Urothelium cell line (cell line): ENCODE measurements around the gene BAHD1.

Source experiments
- DNase-seq: peaks from one replicate; pipeline ENCODE4 v3.0.0; 2011; ENCODE audit warnings: low spot score, mixed read lengths
- FAIRE-seq: peaks from 2 replicates; lab custom pipeline; 2011; peaks lifted over from hg19 to GRCh38; lab: Jason Lieb, UNC

BAHD1 gene

GRCh38 chr15:40464595-40465185 lies 23.9 kb downstream of the BAHD1 start:
- DNase-seq (no peak), FAIRE-seq (no peak)

DNA sequence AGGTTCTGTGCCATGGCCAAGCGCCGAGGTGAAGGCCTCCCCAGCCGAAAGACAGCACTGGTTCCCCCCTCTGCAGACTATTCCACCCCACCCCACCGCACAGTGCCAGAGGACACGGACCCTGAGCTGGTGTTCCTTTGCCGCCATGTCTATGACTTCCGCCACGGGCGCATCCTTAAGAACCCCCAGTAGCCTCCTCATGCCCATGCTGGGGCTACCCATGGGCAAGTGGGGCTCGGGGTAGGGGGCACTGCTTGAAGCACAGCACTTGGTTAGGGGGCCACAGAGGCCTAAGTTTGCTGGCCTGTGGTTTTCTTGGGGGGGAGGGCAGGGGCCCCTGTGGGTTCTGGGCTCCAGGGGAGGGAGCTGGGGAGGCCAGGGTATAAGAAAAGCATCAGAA lies 25.2 kb downstream of the BAHD1 start:
- no peak for FAIRE-seq
- no peak for DNase-seq

- DNase-seq (no peak), FAIRE-seq (no peak)
Measured at GRCh38 chr15:40466426-40467260, 25.9 kb downstream of the BAHD1 start.

GRCh38 chr15:40467261-40467615 lies 26.5 kb downstream of the BAHD1 start:
- DNase-seq (no peak), FAIRE-seq (no peak)

DNA sequence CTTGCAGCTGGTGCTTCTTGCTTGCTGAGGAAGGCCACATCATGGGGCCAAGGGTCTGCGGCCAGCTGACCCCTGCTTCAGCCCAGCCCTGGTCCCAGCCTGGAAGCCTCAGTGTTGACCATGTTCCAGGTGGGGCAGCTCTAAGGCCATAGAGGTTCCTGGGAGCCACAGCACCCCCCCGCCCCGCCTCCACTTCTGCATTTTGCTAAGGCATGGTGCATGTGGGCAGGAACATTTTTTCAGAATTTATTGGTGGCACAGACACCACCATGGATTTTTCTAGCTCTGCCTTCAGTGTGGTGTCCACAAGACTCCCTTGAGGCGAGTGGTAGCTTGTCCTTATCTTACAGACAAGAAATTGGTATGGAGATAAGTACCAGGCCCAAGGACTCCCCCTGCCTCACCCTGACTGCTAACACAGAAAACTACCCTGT lies 28.2 kb downstream of the BAHD1 start:
- no peak for DNase-seq
- no peak for FAIRE-seq

DNA sequence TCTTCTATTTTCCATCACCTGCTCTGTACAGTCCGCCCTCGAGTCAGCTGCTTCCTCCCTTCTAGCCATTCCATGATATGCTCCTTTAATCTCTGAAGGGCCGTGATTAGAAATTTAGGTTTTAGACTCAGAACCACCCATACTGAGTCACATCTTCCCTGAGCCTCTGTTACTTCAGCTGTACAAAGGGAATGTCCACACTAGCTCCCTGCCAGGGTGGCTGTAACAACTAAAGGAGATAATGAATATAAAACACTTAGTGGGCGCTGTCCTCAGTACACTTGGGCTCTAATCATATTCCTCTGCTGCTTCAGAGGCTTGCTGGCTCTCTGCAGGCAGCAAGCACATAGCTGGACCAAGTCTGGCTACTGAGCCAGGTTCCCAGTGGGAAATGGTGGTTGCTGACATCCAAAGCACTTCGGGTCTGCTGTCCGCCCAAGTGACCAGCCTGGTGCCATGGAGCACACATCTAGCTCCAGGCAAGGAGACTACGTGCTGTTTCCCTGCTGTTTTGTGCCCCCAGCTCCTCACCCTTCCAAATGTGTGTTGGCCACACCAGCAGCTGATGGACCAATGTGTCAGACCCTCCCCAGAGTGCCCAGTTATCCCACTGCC lies 29.1 kb downstream of the BAHD1 start:
- FAIRE-seq: no peak
- DNase-seq: no peak

DNA sequence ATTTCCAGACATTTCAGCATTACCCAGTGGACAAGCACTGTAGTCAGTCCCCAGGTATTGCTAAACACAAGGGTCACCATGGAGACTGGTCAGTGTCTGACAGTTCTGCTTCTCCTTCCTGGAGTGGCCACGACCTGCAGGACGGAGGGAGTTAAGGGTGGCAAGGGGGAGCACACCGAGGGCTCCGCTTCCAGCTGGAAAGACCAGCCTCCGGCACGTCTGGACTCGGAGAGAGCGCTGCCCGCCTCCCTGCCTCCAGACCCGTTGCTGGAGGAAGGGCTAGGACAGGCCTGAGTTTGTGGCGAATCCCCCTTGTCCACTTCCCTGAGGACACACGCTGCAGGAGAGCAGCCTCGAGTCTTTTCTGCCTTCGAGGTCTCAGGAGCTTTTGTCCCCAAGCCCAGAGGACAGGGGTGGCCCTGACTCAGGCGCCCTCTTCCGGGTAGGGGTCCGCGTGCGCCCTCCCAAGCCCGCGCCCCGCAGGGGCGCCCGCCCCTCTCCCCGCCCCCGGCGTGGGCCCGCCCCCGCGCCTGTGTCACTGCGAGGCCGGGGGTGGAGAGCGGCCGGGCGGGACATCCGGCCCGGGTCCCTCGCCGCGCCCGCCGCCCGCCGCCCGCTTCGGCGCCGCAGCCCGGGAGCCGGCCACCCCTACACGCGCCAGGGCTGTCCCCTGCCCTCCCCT lies 29.8 kb downstream of the BAHD1 start, which contains the start of gene CHST14:
Gene CHST14 (plus strand): TSS at position 562 of the 682 bp plus-strand sequence. CDS start 230 bp downstream, outside the sequence.
- peak; percentile 90 for DNase-seq

GRCh38 chr15:40471105-40471807 lies 30.5 kb downstream of the BAHD1 start:
- DNase-seq: no peak
- FAIRE-seq: peak; percentile 68

More for the DNA sequence above, 29.8 kb downstream of the BAHD1 start, which contains the start of gene CHST14:
- FAIRE-seq: peak; percentile 79

DNA sequence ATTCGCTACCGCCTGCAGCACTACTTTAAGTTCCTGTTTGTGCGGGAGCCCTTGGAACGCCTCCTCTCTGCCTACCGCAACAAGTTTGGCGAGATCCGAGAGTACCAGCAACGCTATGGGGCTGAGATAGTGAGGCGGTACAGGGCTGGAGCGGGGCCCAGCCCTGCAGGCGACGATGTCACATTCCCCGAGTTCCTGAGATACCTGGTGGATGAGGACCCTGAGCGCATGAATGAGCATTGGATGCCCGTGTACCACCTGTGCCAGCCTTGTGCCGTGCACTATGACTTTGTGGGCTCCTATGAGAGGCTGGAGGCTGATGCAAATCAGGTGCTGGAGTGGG lies 31.0 kb downstream of the BAHD1 start:
- peak; percentile 63 for FAIRE-seq
- DNase-seq: peak; percentile 48

GRCh38 chr15:40472171-40472727 lies 31.5 kb downstream of the BAHD1 start:
- FAIRE-seq (no peak), DNase-seq (no peak)

DNA sequence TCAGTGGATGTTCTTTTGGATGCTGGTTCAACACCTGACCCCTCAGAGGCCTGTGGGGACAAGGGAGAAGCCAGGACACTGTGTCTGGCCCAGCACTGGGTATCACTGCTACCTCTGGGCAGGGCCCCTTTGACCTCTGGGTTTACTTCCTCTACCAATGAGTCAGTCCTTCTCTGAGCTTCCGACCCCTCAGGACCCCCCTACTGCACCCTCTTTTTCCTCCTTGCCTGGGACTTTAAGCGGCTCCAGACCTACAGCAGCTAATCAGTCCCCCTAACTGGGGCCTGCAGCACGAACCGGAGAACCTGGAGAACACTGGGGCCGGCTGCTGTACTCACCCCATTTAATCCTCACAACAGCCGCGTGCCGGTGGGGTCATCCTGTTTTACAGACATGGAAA lies 33.8 kb downstream of the BAHD1 start:
- DNase-seq (no peak), FAIRE-seq (no peak)

GRCh38 chr15:40477642-40478327 lies 37.0 kb downstream of the BAHD1 start:
- no peak for DNase-seq
- no peak for FAIRE-seq

- DNase-seq (no peak), FAIRE-seq (no peak)
Measured at GRCh38 chr15:40479024-40479423, 38.3 kb downstream of the BAHD1 start.

DNA sequence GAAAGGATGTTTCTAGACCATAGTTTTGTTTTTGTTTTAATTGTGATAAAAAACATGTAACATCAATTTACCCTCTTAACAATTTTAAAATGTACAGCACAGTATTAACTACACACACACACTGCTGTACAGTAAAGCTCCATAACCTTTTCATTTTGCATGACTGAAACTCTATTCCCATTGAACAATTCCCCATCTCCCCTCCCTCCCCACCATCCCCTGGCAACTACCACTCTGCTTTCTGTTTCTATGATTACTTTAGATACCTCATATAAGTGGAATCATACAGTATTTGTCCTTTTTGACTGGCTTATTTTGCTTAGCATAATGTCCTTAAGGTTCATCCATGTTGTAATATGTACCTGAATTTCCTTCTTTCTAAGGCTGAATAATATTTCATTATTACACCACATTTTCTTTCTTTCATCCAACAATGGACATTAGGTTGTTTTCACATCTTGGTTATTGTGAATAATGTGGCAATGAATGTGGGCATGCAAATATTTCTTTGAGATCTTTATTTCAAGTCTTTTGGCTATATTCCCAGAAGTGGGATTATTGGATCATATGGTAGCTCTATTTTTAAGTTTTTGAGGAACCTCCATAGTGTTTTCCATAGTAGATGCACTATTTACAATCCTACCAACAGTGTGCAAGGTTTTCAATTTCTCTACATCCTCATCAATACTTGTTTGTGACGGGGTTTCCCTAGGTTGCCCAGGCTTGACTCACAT lies 40.8 kb downstream of the BAHD1 start:
- DNase-seq (no peak), FAIRE-seq (no peak)

DNA sequence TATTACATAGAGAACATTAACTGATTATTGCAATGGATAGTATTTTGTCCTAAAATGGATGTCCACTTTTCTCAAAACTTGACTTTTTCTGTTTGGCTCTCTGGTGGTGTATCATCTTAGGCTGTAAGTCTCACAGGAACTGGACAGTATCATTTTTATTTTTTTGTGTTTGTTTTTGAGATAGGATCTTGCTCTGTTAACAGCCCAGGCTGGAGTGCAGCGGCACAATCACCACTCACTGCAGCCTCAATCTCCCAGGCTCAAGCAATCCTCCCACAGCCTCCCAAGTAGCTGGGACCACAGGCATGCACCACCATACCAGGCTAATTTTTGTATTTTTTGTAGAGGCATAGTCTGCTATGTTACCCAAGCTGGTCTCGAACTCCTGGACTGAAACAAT lies 43.2 kb downstream of the BAHD1 start:
- FAIRE-seq: no peak
- no peak for DNase-seq

- no peak for DNase-seq
Measured at GRCh38 chr15:40486066-40486770, 45.5 kb downstream of the BAHD1 start.

GRCh38 chr15:40487816-40488682 lies 47.3 kb downstream of the BAHD1 start:
- FAIRE-seq: no peak

More at GRCh38 chr15:40486066-40486770, 45.5 kb downstream of the BAHD1 start:
- no peak for FAIRE-seq

More at GRCh38 chr15:40487816-40488682, 47.3 kb downstream of the BAHD1 start:
- no peak for DNase-seq
